Measurements from ENCODE around the gene SH3PXD2A. TPM values are rescaled to one million over a fixed set of nuclear protein-coding genes. Genes with fewer than 3 reads are reported as not detected.

Gene SH3PXD2A
- total RNA-seq, 1 donor: 58.3 TPM

- no peak for DNase-seq (ENCODE audit: low read depth)
- no peak for TF ChIP-seq CTCF (IDR thresholded peaks at IDR 0.05; ENCODE audit: insufficient read depth, low read depth, low read length)
- no peak overlapping the region for H3K4me3 ChIP-seq (ENCODE audit: low read depth, low read length)
Measured at GRCh38 chr10:103829278-103829677, 26.1 kb downstream of the SH3PXD2A start.

- no peak for DNase-seq (ENCODE audit: low read depth)
- TF ChIP-seq CTCF (IDR thresholded peaks at IDR 0.05; ENCODE audit: insufficient read depth, low read depth, low read length): no peak
- no peak overlapping the region for H3K4me3 ChIP-seq (ENCODE audit: low read depth, low read length)
Measured at GRCh38 chr10:103828587-103829197, 26.7 kb downstream of the SH3PXD2A start.

GRCh38 chr10:103828107-103828506, 27.3 kb downstream of the SH3PXD2A start:
- TF ChIP-seq CTCF (IDR thresholded peaks at IDR 0.05; ENCODE audit: insufficient read depth, low read depth, low read length): no peak

GRCh38 chr10:103826885-103827284, 28.5 kb downstream of the SH3PXD2A start:
- TF ChIP-seq CTCF (IDR thresholded peaks at IDR 0.05; ENCODE audit: insufficient read depth, low read depth, low read length): no peak
- no peak overlapping the region for H3K4me3 ChIP-seq (ENCODE audit: low read depth, low read length)
- no peak for DNase-seq (ENCODE audit: low read depth)

More at GRCh38 chr10:103828107-103828506, 27.3 kb downstream of the SH3PXD2A start:
- DNase-seq (ENCODE audit: low read depth): no peak
- H3K4me3 ChIP-seq (ENCODE audit: low read depth, low read length): no peak overlapping the region

GRCh38 chr10:103824281-103824680, 31.1 kb downstream of the SH3PXD2A start:
- DNase-seq (ENCODE audit: low read depth): no peak
- TF ChIP-seq CTCF (IDR thresholded peaks at IDR 0.05; ENCODE audit: insufficient read depth, low read depth, low read length): no peak
- H3K4me3 ChIP-seq (ENCODE audit: low read depth, low read length): no peak overlapping the region

- no peak for TF ChIP-seq CTCF (IDR thresholded peaks at IDR 0.05; ENCODE audit: insufficient read depth, low read depth, low read length)
- no peak for DNase-seq (ENCODE audit: low read depth)
- H3K4me3 ChIP-seq (ENCODE audit: low read depth, low read length): no peak overlapping the region
Measured at GRCh38 chr10:103823706-103824272, 31.6 kb downstream of the SH3PXD2A start.

GRCh38 chr10:103822800-103823199, 32.6 kb downstream of the SH3PXD2A start:
- DNase-seq (ENCODE audit: low read depth): no peak
- no peak for TF ChIP-seq CTCF (IDR thresholded peaks at IDR 0.05; ENCODE audit: insufficient read depth, low read depth, low read length)

More at GRCh38 chr10:103822800-103823199, 32.6 kb downstream of the SH3PXD2A start:
- H3K4me3 ChIP-seq (ENCODE audit: low read depth, low read length): no peak overlapping the region

Data from fibroblast of villous mesenchyme (primary cell).